ENCODE data around the gene COL27A1. TPM values are rescaled to one million over a fixed set of nuclear protein-coding genes. Genes with fewer than 3 reads are reported as not detected.

COL27A1 gene
- total and polyA plus RNA-seq, 2 donors (not counting 3 experiments of a cell fraction or from before 2014, with no cell fraction given) = 14.7 to 49.1 TPM

- H3K9me3 ChIP-seq (replicated peaks; ENCODE audit: control insufficient read depth, insufficient read depth, low read length) = no peaks in the 10 kb centered on the region
- no TSS peak for BruUV-seq (replicated peaks)
- DNase-seq (ENCODE audit: low read depth, low spot score) (peak; percentile 58), FAIRE-seq (peak; percentile 44)
- no peak overlapping the region for H3K4me3 ChIP-seq (replicated peaks in 1 of 3; ENCODE audit: insufficient read depth in 1 of 3, low read depth in 1 of 3, low read length in 3 of 3)
- TF ChIP-seq EZH2 (IDR thresholded peaks at IDR 0.05; ENCODE audit: borderline replicate concordance, low read depth, low read length, severe bottlenecking) = no peak
- TF ChIP-seq MYC (IDR thresholded peaks at IDR 0.05; ENCODE audit: low read depth, low read length) = no peak
- no peak for TF ChIP-seq POLR2AphosphoS5 (IDR thresholded peaks at IDR 0.05; ENCODE audit: insufficient read depth, low read depth, low read length)
- peak; percentile 23 to 75 for TF ChIP-seq CTCF (IDR thresholded peaks at IDR 0.05; ENCODE audit: extremely low read depth in 1 of 2, insufficient read depth in 1 of 2, low read depth in 1 of 2, low read length in 2 of 2)
- no peak for TF ChIP-seq GATA2 (IDR thresholded peaks at IDR 0.05; ENCODE audit: insufficient read depth, insufficient read length, low read depth, low read length)
- no peak for TF ChIP-seq MAX (IDR thresholded peaks at IDR 0.05; ENCODE audit: insufficient read depth, insufficient read length)
- no peak for TF ChIP-seq FOS (IDR thresholded peaks at IDR 0.05; ENCODE audit: borderline replicate concordance, insufficient read depth, low read length)
- H3K79me2 ChIP-seq (ENCODE audit: control insufficient read depth, insufficient read depth, low read length) = no peaks in the 10 kb centered on the region
- H4K20me1 ChIP-seq (replicated peaks; ENCODE audit: control insufficient read depth, extremely low read depth, insufficient read depth, low read length) = no peaks in the 10 kb centered on the region
- dilution Hi-C loops (cut with MboI; ENCODE audit: extremely low pct_ligation_motif_present, low sequenced_read_pairs) = no loop called here
- H3K4me2 ChIP-seq (ENCODE audit: insufficient read depth, low read length) = no peak overlapping the region
- intact Hi-C loops (cut with micrococcal nuclease) = loop anchor here (1.0 kb wide), 2 partner anchors 117 to 190 kb away; partner anchors contain the start of gene COL27A1
- POLR2A ChIA-PET = no interaction called here
- H3K27me3 ChIP-seq (ENCODE audit: control insufficient read depth in 2 of 2, insufficient read depth in 2 of 2, low read length in 2 of 2) = no peaks in the 10 kb centered on the region
- no peaks in the 10 kb centered on the region for H3K4me1 ChIP-seq (ENCODE audit: control insufficient read depth, extremely low read depth, insufficient read depth, low read length)
- no peak overlapping the region for H3K27ac ChIP-seq (ENCODE audit: insufficient read depth, low read depth, low read length)
- H3K9me1 ChIP-seq (replicated peaks; ENCODE audit: control insufficient read depth, extremely low read depth, insufficient read depth, low read length) = no peaks in the 10 kb centered on the region
- CTCF ChIA-PET = interaction anchor here (0.7 to 8.9 kb wide), 9 partner anchors 10 to 190 kb away, joined by 3 to 83 read pairs (median 6); partner anchors contain the start of gene COL27A1
- H2AFZ ChIP-seq (ENCODE audit: low read depth, low read length) = no peak overlapping the region
- no peak overlapping the region for H3K9ac ChIP-seq (replicated peaks; ENCODE audit: extremely low read depth, insufficient read depth, low read length)
- H3K36me3 ChIP-seq (ENCODE audit: control insufficient read depth in 2 of 2, extremely low read depth in 1 of 2, insufficient read depth in 2 of 2, low read length in 2 of 2) = no peaks in the 10 kb centered on the region
Measured at GRCh38 chr9:114271556-114272510, 116.5 kb downstream of the COL27A1 start.

Data from endothelial cell of umbilical vein (primary cell).